Measurements from ENCODE around the gene INO80. TPM values are rescaled to one million over a fixed set of nuclear protein-coding genes. Genes with fewer than 3 reads are reported as not detected.

The INO80 gene
- total RNA-seq, 4 donors from 2014 or later, result 15.2 to 24.8 (median 22.3) TPM

- no peak for DNase-seq
- peaks cover 20 to 67% (median 31%) of the 10 kb centered on the region in 4 donors for H3K27me3 ChIP-seq
- H3K36me3 ChIP-seq, result peaks cover 0 to 8% (median 0%) of the 10 kb centered on the region in 3 donors
- 59 to 79% methylated on average over 2 to 5 of the region's 8 CpGs for WGBS, 2 donors
- intact Hi-C loops (cut with DNase I), result no loop called here
- peak overlapping the region in 1 of 4 donors; percentile 61 for H3K27ac ChIP-seq
- no peak for TF ChIP-seq CTCF (IDR thresholded peaks at IDR 0.05)
- no peak for TF ChIP-seq POLR2A (IDR thresholded peaks at IDR 0.05)
- no peaks in the 10 kb centered on the region for H3K9me3 ChIP-seq
- H3K4me3 ChIP-seq, result peak overlapping the region in 3 of 4 donors; percentile 52 to 65 (median 56)
- peaks cover 37 to 67% (median 39%) of the 10 kb centered on the region in 3 donors for H3K4me1 ChIP-seq
These were observed 183.9 kb downstream of the INO80 start for GRCh38 chr15:40932156-40932555.

GRCh38 chr15:40931300-40932142 lies 184.6 kb downstream of the INO80 start:
- Histone ChIP-seq H3K27ac (peak overlapping the region in 3 of 4 donors; percentile 50 to 65 (median 61)), H3K4me1 (peaks cover 42 to 73% (median 45%) of the 10 kb centered on the region in 3 donors), H3K27me3 (peaks cover 20 to 74% (median 36%) of the 10 kb centered on the region in 4 donors), H3K9me3 (no peaks in the 10 kb centered on the region), H3K36me3 (peaks cover 0 to 8% (median 0%) of the 10 kb centered on the region in 3 donors), H3K4me3 (peak overlapping the region in 3 of 4 donors; percentile 52 to 65 (median 56))
- no peak for TF ChIP-seq CTCF (IDR thresholded peaks at IDR 0.05)
- TF ChIP-seq POLR2A (IDR thresholded peaks at IDR 0.05), result no peak
- no peak for DNase-seq
- 67 to 68% methylated on average over 9 to 11 of the region's 16 CpGs for WGBS, 2 donors
- intact Hi-C loops (cut with DNase I), result no loop called here

GRCh38 chr15:40930430-40931299 lies 185.4 kb downstream of the INO80 start:
- 1 to 3% methylated on average over 9 to 44 of the region's 46 CpGs for WGBS, 2 donors
- H3K4me1 ChIP-seq, result peaks cover 51 to 82% (median 53%) of the 10 kb centered on the region in 3 donors

GRCh38 chr15:40929660-40930429 lies 186.2 kb downstream of the INO80 start:
- intact Hi-C loops (cut with DNase I), result no loop called here
- 2 to 4% methylated on average over 9 to 11 of the region's 56 CpGs for WGBS, 2 donors
- Histone ChIP-seq H3K36me3 (peaks cover 0 to 4% (median 0%) of the 10 kb centered on the region in 3 donors), H3K27me3 (peaks cover 27 to 86% (median 45%) of the 10 kb centered on the region in 4 donors), H3K9me3 (no peaks in the 10 kb centered on the region), H3K4me3 (peak overlapping the region; percentile 30 to 65 (median 54)), H3K4me1 (peaks cover 52 to 81% (median 55%) of the 10 kb centered on the region in 3 donors), H3K27ac (peak overlapping the region; percentile 3 to 66 (median 49))
- TF ChIP-seq CTCF (IDR thresholded peaks at IDR 0.05) (no peak), POLR2A (IDR thresholded peaks at IDR 0.05) (no peak)
- DNase-seq, result no peak

More at GRCh38 chr15:40930430-40931299, 185.4 kb downstream of the INO80 start:
- intact Hi-C loops (cut with DNase I), result no loop called here
- TF ChIP-seq CTCF (IDR thresholded peaks at IDR 0.05) (peak in 4 of 6 experiments; percentile 21 to 53 (median 28)), POLR2A (IDR thresholded peaks at IDR 0.05) (no peak)
- Histone ChIP-seq H3K27ac (peak overlapping the region; percentile 3 to 66 (median 56)), H3K27me3 (peaks cover 24 to 78% (median 43%) of the 10 kb centered on the region in 4 donors), H3K36me3 (peaks cover 0 to 8% (median 0%) of the 10 kb centered on the region in 3 donors), H3K9me3 (no peaks in the 10 kb centered on the region), H3K4me3 (peak overlapping the region; percentile 30 to 65 (median 54))
- no peak for DNase-seq

Small RNA genes lying within 50 kb of the gene (small RNA-seq; reads per million reads assigned to genes)
- 0 reads per million in 4 donors for gene ISCA1P4

Other genes starting within 250 kb of the INO80 start
- gene RHOV, start 242.0 kb downstream of the INO80 start, total RNA-seq, result 100 to 1,000 TPM in 3 of 4 donors, 10 to 100 TPM in 1; 94.0 to 146 (median 123) TPM
- gene VPS18, start 221.8 kb downstream of the INO80 start, total RNA-seq, result 10 to 100 TPM; 17.4 to 25.9 (median 20.7) TPM
- gene DLL4, start 186.9 kb downstream of the INO80 start, total RNA-seq, result 1 to 10 TPM in 3 of 4 donors, under 1 TPM in 1; 0.68 to 4.6 (median 1.3) TPM
- gene CHAC1, start 162.8 kb downstream of the INO80 start, total RNA-seq, result 10 to 100 TPM in 1 of 4 donors, 1 to 10 TPM in 2, under 1 TPM in 1; 0.76 to 16.1 (median 6.4) TPM
- not detected for gene EXD1, start 114.5 kb upstream of the INO80 start, total RNA-seq
- 100 to 1,000 TPM; 115 to 241 (median 160) TPM for gene CHP1, start 115.0 kb upstream of the INO80 start, total RNA-seq
- gene OIP5, start 216.3 kb upstream of the INO80 start, total RNA-seq, result 10 to 100 TPM in 2 of 4 donors, 1 to 10 TPM in 2; 2.7 to 16.3 (median 7.3) TPM
- gene NUSAP1, start 216.6 kb upstream of the INO80 start, total RNA-seq, result 10 to 100 TPM; 26.5 to 47.7 (median 37.6) TPM